Measurements from ENCODE around the gene PTPRK. TPM values are rescaled to one million over a fixed set of nuclear protein-coding genes. Genes with fewer than 3 reads are reported as not detected.

Gene PTPRK
- total and polyA plus RNA-seq, 2 of the 8 experiments (the other 6 are each of a cell fraction or from before 2014, with no cell fraction given) = 11.4 to 47.3 TPM

DNA sequence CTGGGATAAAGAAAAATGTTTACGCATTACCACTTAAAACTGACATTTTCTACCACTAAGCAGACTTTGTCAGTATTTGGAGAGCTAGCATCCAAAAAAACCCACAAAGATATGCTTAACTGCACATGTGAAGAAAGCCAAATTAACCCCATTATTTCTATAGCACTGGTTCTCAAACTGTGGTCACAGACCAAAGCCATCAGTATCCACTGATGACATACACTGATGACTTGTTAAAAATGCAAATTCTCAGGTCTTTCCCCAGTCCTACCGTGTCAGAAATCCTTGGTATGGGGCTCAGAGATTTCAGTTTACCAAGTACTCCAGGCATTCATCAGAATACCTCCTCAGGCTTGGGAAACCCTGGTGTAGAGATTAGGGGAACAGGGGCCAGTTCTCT, 230.2 kb downstream of the PTPRK start:
- ChIA-PET POLR2A (ENCODE audit: partially characterized antibody) (no interaction called here), CTCF (ENCODE audit: partially characterized antibody) (no interaction called here)
- Histone ChIP-seq H3K79me2 (ENCODE audit: control insufficient read depth in 1 of 2, insufficient read depth in 2 of 2, low read length in 2 of 2) (peaks cover 0 to 4% of the 10 kb centered on the region in 2 experiments; a peak in 1 of 4 replicates), H3K27ac (ENCODE audit: low read depth, low read length) (no peak overlapping the region), H3K4me1 (replicated peaks in 1 of 4; ENCODE audit: control insufficient read depth in 3 of 4, insufficient read depth in 4 of 4, low read length in 3 of 4) (no peaks in the 10 kb centered on the region), H3K18ac (ENCODE audit: extremely low read depth, low read length) (no peak overlapping the region), H3K14ac (ENCODE audit: insufficient read length) (no peak overlapping the region), H2AFZ (ENCODE audit: low read length) (no peak overlapping the region), H2BK5ac (ENCODE audit: low read depth, low read length) (no peak overlapping the region), H4K91ac (replicated peaks; ENCODE audit: insufficient read length, low read length) (no peak overlapping the region), H3K4me2 (ENCODE audit: insufficient read depth in 1 of 2, low read depth in 2 of 2, low read length in 2 of 2) (no peak overlapping the region), H4K8ac (ENCODE audit: extremely low read depth, insufficient read depth, low read length) (no peak overlapping the region), H4K20me1 (replicated peaks in 1 of 2; ENCODE audit: control insufficient read depth in 1 of 2, insufficient read depth in 2 of 2, low read length in 2 of 2) (no peaks in the 10 kb centered on the region), H2BK20ac (ENCODE audit: low read length) (no peak overlapping the region), H3K4me3 (ENCODE audit: extremely low read depth in 1 of 4, insufficient read depth in 2 of 4, low read depth in 3 of 4, low read length in 4 of 4) (no peak overlapping the region), H4K5ac (ENCODE audit: insufficient read length, low read depth, low read length) (no peak overlapping the region), H2AK5ac (ENCODE audit: low read depth, low read length) (no peak overlapping the region), H3K23ac (ENCODE audit: insufficient read length) (no peak overlapping the region), H3K9ac (replicated peaks in 1 of 4; ENCODE audit: extremely low read depth in 1 of 4, low read depth in 3 of 4, low read length in 3 of 4) (no peak overlapping the region), H3K23me2 (ENCODE audit: low read depth, low read length) (no peaks in the 10 kb centered on the region), H2BK15ac (ENCODE audit: low read length) (no peak overlapping the region), H3K4ac (replicated peaks; ENCODE audit: insufficient read length, low read depth, low read length) (no peak overlapping the region), H3K36me3 (ENCODE audit: control insufficient read depth in 2 of 4, insufficient read depth in 4 of 4, low read length in 3 of 4) (no peaks in the 10 kb centered on the region; a peak in 1 of 8 replicates), H2BK120ac (replicated peaks; ENCODE audit: low read depth, low read length) (no peak overlapping the region), H2BK12ac (ENCODE audit: low read depth, low read length) (no peak overlapping the region), H3K79me1 (ENCODE audit: low read depth, low read length) (no peaks in the 10 kb centered on the region; the same call in 1 of the 2 replicates), H3K9me3 (ENCODE audit: insufficient read depth in 2 of 2, low read depth in 1 of 2, low read length in 1 of 2) (no peaks in the 10 kb centered on the region), H3K27me3 (replicated peaks in 1 of 4; ENCODE audit: control insufficient read depth in 3 of 4, extremely low read depth in 1 of 4, insufficient read depth in 3 of 4, low read length in 3 of 4) (no peaks in the 10 kb centered on the region), H3K56ac (replicated peaks; ENCODE audit: insufficient read length, low read depth, low read length) (no peak overlapping the region)
- DNase-seq (ENCODE audit: low read depth in 1 of 2, low spot score in 2 of 2) (no peak), FAIRE-seq (no peak)
- 81% methylated on average over 2 of the region's 2 CpGs; no CpG with 5 or more reads in 1 of the 2 experiments for WGBS, 2 experiments (ENCODE audit: extremely low coverage in 1 of 2, insufficient coverage in 1 of 2, insufficient read length in 1 of 2, insufficient replicate concordance in 2 of 2, low coverage in 1 of 2, low lambda C conversion rate in 2 of 2, missing lambda C conversion rate in 1 of 2)
- no peak for TF ChIP-seq ZNF274 (IDR thresholded peaks at IDR 0.05; ENCODE audit: borderline replicate concordance, extremely low read depth, low read length)
- TF ChIP-seq RXRA (IDR thresholded peaks at IDR 0.05; ENCODE audit: insufficient read depth, low read depth, low read length) = no peak
- no peak for TF ChIP-seq RBBP5 (IDR thresholded peaks at IDR 0.05; ENCODE audit: borderline replicate concordance, low read depth, low read length)
- no peak for TF ChIP-seq RFX5 (IDR thresholded peaks at IDR 0.05; ENCODE audit: borderline replicate concordance, low read depth, low read length)
- TF ChIP-seq SP2 (IDR thresholded peaks at IDR 0.05; ENCODE audit: low read length) = no peak
- TF ChIP-seq SIX5 (IDR thresholded peaks at IDR 0.05; ENCODE audit: low read depth, low read length) = no peak
- no peak for TF ChIP-seq EP300 (IDR thresholded peaks at IDR 0.05; ENCODE audit: borderline replicate concordance in 1 of 2, low read depth in 2 of 2, low read length in 2 of 2)
- no peak for TF ChIP-seq CREB1 (IDR thresholded peaks at IDR 0.05)
- TF ChIP-seq PHF8 (conservative IDR thresholded peaks at IDR 0.05; ENCODE audit: low read depth, low read length) = no peak
- no peak for TF ChIP-seq ATF2 (IDR thresholded peaks at IDR 0.05; ENCODE audit: low read length)
- no peak for TF ChIP-seq NRF1 (IDR thresholded peaks at IDR 0.05; ENCODE audit: low read depth, low read length)
- TF ChIP-seq TBP (IDR thresholded peaks at IDR 0.05; ENCODE audit: low read depth, low read length) = no peak
- no peak for TF ChIP-seq SAP30 (IDR thresholded peaks at IDR 0.05; ENCODE audit: insufficient read depth, insufficient replicate concordance, low read length)
